HG03103 (cell line): ENCODE data around the gene FAM228A.
"Not testable (repeated sequence)": the region's sequence is repeated elsewhere in the genome, so short reads cannot be mapped to it uniquely, and the experiment has no call there.

Experiments
- ATAC-seq: cut with Tn5 transposase; IDR thresholded peaks from one replicate; pipeline ENCODE4 v1.9.1; 2021; ENCODE audit warnings: low read depth; ENCODE audit not compliant: unreplicated experiment

The FAM228A gene

GRCh38 chr2:24174851-24175277 is at the start of gene FAM228A:
Gene FAM228A (plus strand): TSS chr2:24175053. CDS start chr2:24175481, 428 bp downstream.
- no peak for ATAC-seq

- no peak for ATAC-seq
Measured at GRCh38 chr2:24125956-24126355, 48.9 kb upstream of the FAM228A start.

GRCh38 chr2:24132543-24132942 is 42.3 kb upstream of the FAM228A start:
- no peak for ATAC-seq

GRCh38 chr2:24140305-24140704 is 34.5 kb upstream of the FAM228A start:
- not testable (repeated sequence) for ATAC-seq

GRCh38 chr2:24147364-24147763 is 27.5 kb upstream of the FAM228A start:
- no peak for ATAC-seq

GRCh38 chr2:24152413-24153197 is 22.2 kb upstream of the FAM228A start:
- no peak for ATAC-seq

GRCh38 chr2:24153478-24153877 is 21.4 kb upstream of the FAM228A start:
- ATAC-seq, result no peak

- ATAC-seq, result no peak
Measured at GRCh38 chr2:24158131-24158530, 16.7 kb upstream of the FAM228A start.

GRCh38 chr2:24159708-24160107 is 15.1 kb upstream of the FAM228A start:
- ATAC-seq, result no peak

- ATAC-seq, result no peak
Measured at GRCh38 chr2:24160761-24161160, 14.1 kb upstream of the FAM228A start.

- ATAC-seq, result no peak
Measured at GRCh38 chr2:24162494-24162893, 12.4 kb upstream of the FAM228A start.

- no peak for ATAC-seq
Measured at GRCh38 chr2:24163186-24163585, 11.7 kb upstream of the FAM228A start.

GRCh38 chr2:24163601-24164000 is 11.3 kb upstream of the FAM228A start:
- no peak for ATAC-seq

GRCh38 chr2:24164416-24164973 is 10.4 kb upstream of the FAM228A start:
- ATAC-seq, result peak; percentile 61

- no peak for ATAC-seq
Measured at GRCh38 chr2:24169023-24169422, 5.8 kb upstream of the FAM228A start.

GRCh38 chr2:24175631-24176187 is 856 bp downstream of the FAM228A start:
- ATAC-seq, result no peak

GRCh38 chr2:24176326-24176725 is 1.5 kb downstream of the FAM228A start:
- ATAC-seq, result no peak

GRCh38 chr2:24179683-24180082 is 4.8 kb downstream of the FAM228A start:
- no peak for ATAC-seq

- ATAC-seq, result no peak
Measured at GRCh38 chr2:24181849-24182248, 7.0 kb downstream of the FAM228A start.

GRCh38 chr2:24182507-24182906 is 7.7 kb downstream of the FAM228A start:
- ATAC-seq, result no peak

- no peak for ATAC-seq
Measured at GRCh38 chr2:24183366-24184069, 8.7 kb downstream of the FAM228A start.
